ENCODE results near the gene CDK5.

GRCh38 chr7:151062111-151062398 is 4.4 kb upstream of the CDK5 start:
- TF ChIP-seq RAD21 (conservative IDR thresholded peaks at IDR 0.05), result no peak
- TF ChIP-seq EP300 (conservative IDR thresholded peaks at IDR 0.05; ENCODE audit: poor library complexity, severe bottlenecking), result no peak
- no peak for TF ChIP-seq CTCF (IDR thresholded peaks at IDR 0.05; ENCODE audit: poor library complexity, severe bottlenecking)
- no peak for TF ChIP-seq EZH2 (IDR thresholded peaks at IDR 0.05; ENCODE audit: borderline replicate concordance, insufficient read depth, low read length, poor library complexity, severe bottlenecking)
- TF ChIP-seq POLR2AphosphoS5 (IDR thresholded peaks at IDR 0.05), result no peak
- TF ChIP-seq TAF1 (IDR thresholded peaks at IDR 0.05; ENCODE audit: low read depth), result no peak
